ENCODE measurements around the gene ERLEC1.
"Not testable (repeated sequence)": the region's sequence is repeated elsewhere in the genome, so short reads cannot be mapped to it uniquely, and the experiment has no call there.

Gene ERLEC1

DNA sequence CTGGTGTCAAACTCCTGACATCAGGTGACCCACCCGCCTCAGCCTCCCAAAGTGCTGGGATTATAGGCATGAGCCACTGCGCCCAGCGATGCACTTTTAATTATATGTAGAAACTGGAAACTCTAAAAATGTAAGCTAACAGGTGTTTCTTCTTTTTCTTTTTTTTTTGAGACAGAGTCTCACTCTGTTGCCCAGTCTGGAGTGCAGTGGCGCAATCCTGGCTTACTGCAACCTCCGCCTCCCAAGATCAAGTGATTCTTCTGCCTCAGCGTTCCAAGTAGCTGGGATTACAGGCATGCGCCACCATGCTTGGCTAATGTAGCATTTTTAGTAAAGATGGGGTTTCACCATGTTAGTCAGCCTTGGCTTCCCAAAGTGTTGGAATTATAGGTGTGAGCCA, 54.8 kb downstream of the ERLEC1 start:
- not testable (repeated sequence) for DNase-seq

DNA sequence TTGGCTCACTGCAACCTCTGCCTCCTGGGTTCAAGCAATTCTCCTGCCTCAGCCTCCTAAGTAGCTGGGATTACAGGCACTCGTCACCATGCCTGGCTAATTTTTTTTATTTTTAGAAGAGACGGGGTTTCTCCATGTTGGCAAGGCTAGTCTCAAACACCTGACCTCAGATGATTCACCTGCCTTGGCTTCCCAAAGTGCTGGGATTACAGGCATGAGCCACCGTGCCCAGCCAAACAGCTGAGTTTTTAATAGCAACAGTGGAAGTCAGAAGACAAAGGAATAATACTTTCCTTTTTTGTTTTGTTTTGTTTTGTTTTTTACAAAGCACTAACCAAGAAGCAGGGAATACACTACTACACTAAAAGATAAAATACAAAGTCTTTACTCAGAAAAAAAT, 56.0 kb downstream of the ERLEC1 start:
- DNase-seq: no peak

DNA sequence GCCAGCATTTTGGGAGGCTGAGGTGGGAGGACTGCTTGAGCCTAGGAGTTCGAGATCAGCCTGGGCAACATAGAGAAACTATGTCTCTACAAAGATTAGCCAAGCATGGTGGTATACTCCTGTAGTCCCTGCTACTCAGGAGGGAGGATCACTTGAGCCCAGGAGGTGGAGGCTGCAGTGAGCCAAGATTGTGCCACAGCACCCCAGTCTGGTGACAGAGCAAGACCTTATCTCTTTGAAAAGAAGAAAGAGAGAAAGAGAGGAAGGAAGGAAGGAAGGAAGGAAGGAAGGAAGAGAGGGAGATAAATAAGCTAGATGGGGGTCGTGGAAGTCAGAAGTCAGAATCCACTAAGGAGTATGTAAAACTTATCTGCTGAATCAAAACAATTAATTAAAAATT, 56.8 kb downstream of the ERLEC1 start:
- no peak for DNase-seq

- no peak for DNase-seq
Measured at GRCh38 chr2:53848062-53848461, 61.2 kb downstream of the ERLEC1 start.

GRCh38 chr2:53851052-53851757, 64.4 kb downstream of the ERLEC1 start:
- not testable (repeated sequence) for DNase-seq

DNA sequence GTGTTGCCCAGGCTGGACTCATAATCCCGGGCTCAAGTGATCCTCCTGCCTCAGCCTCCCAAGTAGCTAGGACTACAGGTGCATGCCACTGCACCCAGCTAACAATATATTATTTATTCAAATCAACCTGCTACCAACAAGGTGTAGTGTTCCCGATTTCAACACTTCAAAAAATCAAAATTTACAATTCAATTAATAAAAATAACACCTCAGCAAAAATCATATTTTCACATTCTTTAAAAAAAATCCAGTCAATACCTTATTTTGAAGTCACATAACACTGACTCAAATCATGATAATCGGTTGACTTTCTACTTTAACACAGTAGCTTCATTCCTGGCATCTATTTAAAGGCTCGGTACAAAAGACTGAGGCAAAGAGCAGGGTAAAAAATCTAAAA, 65.7 kb downstream of the ERLEC1 start:
- no peak for DNase-seq

- no peak for DNase-seq
Measured at GRCh38 chr2:53854678-53855077, 67.8 kb downstream of the ERLEC1 start.

GRCh38 chr2:53856272-53856671, 69.4 kb downstream of the ERLEC1 start:
- DNase-seq: no peak

GRCh38 chr2:53859206-53860181, 72.7 kb downstream of the ERLEC1 start, which contains the start of gene GPR75:
TSS of gene GPR75 (minus strand) at chr2:53859967. CDS start at chr2:53854756, 5,211 bp downstream.
- DNase-seq: no peak

- no peak for DNase-seq
Measured at GRCh38 chr2:53861824-53862223, 75.0 kb downstream of the ERLEC1 start.

GRCh38 chr2:53863538-53864227, 76.8 kb downstream of the ERLEC1 start:
- DNase-seq: no peak

DNA sequence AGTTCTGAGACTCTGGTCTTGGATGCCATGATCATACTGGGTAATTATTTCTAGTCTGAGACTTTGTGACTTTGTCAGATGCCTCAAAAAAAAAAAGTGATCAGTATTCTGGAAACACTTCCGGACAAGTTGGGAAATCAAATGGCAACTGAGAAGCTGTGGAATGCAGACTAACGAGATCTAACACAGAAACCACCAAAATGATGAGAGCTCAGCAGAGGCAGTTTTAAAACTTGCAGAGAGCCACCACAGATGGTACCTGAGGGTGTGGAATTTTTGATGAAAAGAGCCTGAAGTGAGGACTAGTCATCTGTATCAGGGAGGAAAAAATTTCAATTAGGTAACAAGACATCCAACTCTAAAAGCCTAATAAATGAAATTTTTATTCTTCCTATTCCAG, 78.4 kb downstream of the ERLEC1 start:
- no peak for DNase-seq

GRCh38 chr2:53865962-53866361, 79.1 kb downstream of the ERLEC1 start:
- no peak for DNase-seq

DNA sequence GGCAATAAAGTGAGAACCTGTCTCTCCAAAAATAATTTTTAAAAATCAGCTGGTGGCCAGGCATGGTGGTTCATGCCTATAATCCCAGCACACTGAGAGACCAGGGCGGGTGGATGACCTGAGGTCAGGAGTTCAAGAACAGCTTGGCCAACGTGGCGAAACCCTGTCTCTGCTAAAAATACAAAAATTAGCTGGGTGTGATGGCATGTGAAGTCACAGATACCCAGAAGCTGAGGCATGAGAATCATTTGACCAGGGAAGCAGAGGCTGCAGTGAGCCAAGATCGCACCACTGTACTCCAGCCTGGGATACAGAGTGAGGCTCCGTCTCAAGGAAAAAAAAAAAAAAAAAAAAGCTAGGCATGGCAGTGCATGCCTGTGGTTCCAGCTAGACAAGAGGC, 80.3 kb downstream of the ERLEC1 start:
- DNase-seq: no peak

DNA sequence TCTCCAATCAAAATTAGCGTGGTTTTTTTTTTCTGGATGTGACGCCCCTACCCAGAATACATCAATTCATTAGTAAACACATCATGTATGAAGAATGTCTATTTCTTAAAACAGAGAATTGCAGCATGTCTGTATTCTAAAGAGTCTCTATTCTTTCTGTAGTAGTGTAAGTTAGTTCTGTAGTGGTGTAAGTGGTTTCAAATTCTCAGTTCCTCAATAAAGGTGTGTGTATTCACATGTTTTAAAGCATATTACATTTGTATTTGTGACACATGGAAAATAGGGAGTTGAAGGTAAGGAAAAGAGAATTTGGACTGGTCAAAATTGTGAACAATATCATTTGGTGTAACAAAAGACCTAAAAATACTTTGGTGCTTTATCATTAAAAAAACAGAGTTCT, 80.9 kb downstream of the ERLEC1 start:
- DNase-seq: no peak
